G401 (cell line): ENCODE measurements around the gene GALNT15. TPM values are rescaled to one million over a fixed set of nuclear protein-coding genes. Genes with fewer than 3 reads are reported as not detected.

ENCODE experiments used
- DNase-seq: peaks from one replicate; pipeline ENCODE4 v3.0.0-alpha.2; 2015; ENCODE audit warnings: low spot score
- in situ Hi-C: cut with HindIII; loops from 2 replicates; pipeline ENCODE4 v1.10.0; 2016; ENCODE audit warnings: low sequenced_read_pairs, mixed read lengths
- total RNA-seq: library from RNA; depleted of rRNA; stranded (reverse); fragments of >200 nt; shearing (Covaris generic); gene quantifications from 2 replicates; pipeline ENCODE4 v1.2.3, GENCODE V29; 2014; rRNA removed

Gene GALNT15, protein sequence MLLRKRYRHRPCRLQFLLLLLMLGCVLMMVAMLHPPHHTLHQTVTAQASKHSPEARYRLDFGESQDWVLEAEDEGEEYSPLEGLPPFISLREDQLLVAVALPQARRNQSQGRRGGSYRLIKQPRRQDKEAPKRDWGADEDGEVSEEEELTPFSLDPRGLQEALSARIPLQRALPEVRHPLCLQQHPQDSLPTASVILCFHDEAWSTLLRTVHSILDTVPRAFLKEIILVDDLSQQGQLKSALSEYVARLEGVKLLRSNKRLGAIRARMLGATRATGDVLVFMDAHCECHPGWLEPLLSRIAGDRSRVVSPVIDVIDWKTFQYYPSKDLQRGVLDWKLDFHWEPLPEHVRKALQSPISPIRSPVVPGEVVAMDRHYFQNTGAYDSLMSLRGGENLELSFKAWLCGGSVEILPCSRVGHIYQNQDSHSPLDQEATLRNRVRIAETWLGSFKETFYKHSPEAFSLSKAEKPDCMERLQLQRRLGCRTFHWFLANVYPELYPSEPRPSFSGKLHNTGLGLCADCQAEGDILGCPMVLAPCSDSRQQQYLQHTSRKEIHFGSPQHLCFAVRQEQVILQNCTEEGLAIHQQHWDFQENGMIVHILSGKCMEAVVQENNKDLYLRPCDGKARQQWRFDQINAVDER
- total RNA-seq, result not detected in 2 replicates

GRCh38 chr3:16174389-16174788 is at the start of gene GALNT15:
GALNT15 (plus strand) TSS chr3:16174680; CDS start chr3:16175152, 472 bp downstream.
- DNase-seq, result peak; percentile 98
- in situ Hi-C loops, result no loop called here

DNA sequence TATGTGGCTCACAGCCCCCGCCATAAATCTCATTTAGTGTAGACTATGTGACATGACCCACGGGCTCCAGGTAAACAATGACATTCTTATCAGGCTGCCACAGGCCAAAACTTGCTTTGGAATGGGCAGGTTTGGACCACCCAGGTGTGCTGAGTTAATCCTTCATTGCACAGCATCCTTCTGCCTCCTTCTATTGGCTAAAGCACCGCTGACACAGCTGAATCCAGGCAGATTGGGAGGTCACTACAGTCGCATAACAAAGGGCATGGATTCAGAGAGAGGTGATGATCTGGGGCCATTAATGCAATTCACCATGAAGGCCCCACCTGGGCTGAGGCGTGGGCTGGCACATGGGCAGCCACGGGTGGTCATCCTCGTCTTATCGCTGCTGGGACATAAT is 47.8 kb upstream of the GALNT15 start:
- DNase-seq, result no peak
- in situ Hi-C loops, result no loop called here

- DNase-seq, result no peak
- in situ Hi-C loops, result no loop called here
These were observed 47.2 kb upstream of the GALNT15 start for GRCh38 chr3:16127249-16127648.

GRCh38 chr3:16130066-16130465 is 44.4 kb upstream of the GALNT15 start:
- no peak for DNase-seq
- in situ Hi-C loops, result no loop called here

GRCh38 chr3:16132190-16132589 is 42.3 kb upstream of the GALNT15 start:
- in situ Hi-C loops, result no loop called here
- no peak for DNase-seq

GRCh38 chr3:16132928-16133327 is 41.6 kb upstream of the GALNT15 start:
- peak; percentile 91 for DNase-seq
- in situ Hi-C loops, result no loop called here

GRCh38 chr3:16134173-16134928 is 40.1 kb upstream of the GALNT15 start:
- DNase-seq, result peak; percentile 44
- in situ Hi-C loops, result no loop called here

DNA sequence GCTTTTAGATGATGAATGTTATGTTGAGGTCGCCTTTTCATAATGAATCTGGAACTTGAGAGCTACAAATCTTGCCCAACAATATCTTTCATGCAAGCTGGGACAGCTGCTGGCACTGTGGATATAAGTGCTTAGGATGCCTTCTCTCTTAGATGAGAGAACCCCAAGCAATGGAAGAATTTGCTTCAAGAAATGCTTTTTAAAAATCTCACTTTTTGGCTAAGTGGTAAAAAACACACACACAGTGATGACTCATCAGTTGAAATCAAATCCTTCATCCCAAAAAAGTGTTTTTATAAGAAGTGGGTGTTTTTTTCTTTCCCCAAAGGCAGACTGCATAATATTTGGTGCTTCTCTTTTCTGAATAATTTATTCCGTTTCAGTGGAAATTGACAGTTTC is 38.4 kb upstream of the GALNT15 start:
- no peak for DNase-seq
- in situ Hi-C loops, result no loop called here

GRCh38 chr3:16137044-16137443 is 37.4 kb upstream of the GALNT15 start:
- in situ Hi-C loops, result no loop called here
- no peak for DNase-seq

- in situ Hi-C loops, result no loop called here
- DNase-seq, result no peak
These were observed 36.5 kb upstream of the GALNT15 start for GRCh38 chr3:16137977-16138376.

GRCh38 chr3:16140116-16140893 is 34.2 kb upstream of the GALNT15 start:
- in situ Hi-C loops, result no loop called here
- no peak for DNase-seq

- no peak for DNase-seq
- in situ Hi-C loops, result no loop called here
These were observed 33.6 kb upstream of the GALNT15 start for GRCh38 chr3:16140894-16141285.

DNA sequence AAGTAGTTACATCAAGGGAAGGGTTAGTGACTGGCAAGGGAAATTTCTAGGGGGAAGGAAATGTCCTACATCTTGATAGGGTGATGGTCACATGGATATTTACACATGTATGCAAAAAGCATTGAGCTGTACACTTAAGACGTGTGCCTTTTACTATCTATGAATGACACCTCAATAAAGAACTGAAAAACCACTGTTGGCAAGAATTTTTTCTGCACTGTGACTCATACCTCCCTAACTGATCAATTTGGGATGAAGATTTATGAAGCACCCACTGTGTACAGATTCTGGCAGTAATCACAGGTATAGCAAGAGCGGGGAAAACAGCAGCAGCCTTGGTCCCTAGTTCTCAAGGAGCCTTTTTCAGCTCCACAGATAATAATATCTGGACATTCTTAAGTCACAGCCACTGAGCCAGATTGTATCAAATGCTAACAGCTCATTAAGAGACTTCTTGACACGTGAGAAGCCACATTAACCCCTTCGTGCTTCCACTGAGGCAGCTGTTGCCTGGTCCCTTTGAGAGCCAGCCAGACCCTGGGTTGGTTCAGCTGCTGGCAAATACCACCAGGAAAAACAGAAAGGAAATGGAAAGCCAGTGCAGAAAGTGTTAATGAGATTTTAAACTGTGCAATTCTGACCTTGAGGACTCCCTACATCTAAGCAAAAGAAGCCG is 32.0 kb upstream of the GALNT15 start:
- in situ Hi-C loops, result no loop called here
- no peak for DNase-seq

DNA sequence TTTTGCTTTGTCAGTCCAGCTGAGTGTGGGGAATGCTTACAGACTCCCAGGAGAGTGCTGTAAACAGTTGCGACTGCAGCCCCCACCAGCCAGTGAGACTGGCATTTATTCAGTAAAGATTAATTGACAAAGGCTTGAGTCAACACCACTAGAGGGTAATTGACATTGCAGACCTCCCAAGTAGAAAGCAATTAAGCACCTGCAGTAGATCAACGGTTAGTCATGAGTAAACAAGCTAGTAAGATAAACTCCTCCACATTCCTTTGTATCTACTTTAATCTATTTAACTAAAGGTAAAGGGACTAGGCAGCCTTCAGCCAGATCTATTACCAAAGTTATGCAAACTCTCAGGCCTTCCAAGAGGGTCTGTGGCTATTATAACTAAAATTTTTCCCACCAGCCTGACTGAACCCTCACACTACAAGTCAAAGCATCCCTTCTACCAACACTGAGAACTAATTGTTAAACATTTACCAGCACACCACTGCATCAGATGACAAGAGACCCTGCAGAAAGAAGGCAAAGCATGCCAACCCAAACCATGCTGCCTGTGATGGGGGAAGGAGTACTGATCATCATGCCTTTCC is 30.5 kb upstream of the GALNT15 start:
- no peak for DNase-seq
- in situ Hi-C loops, result no loop called here

- in situ Hi-C loops, result no loop called here
- DNase-seq, result no peak
These were observed 29.3 kb upstream of the GALNT15 start for GRCh38 chr3:16145176-16145575.

GRCh38 chr3:16146015-16146730 is 28.3 kb upstream of the GALNT15 start:
- DNase-seq, result no peak

DNA sequence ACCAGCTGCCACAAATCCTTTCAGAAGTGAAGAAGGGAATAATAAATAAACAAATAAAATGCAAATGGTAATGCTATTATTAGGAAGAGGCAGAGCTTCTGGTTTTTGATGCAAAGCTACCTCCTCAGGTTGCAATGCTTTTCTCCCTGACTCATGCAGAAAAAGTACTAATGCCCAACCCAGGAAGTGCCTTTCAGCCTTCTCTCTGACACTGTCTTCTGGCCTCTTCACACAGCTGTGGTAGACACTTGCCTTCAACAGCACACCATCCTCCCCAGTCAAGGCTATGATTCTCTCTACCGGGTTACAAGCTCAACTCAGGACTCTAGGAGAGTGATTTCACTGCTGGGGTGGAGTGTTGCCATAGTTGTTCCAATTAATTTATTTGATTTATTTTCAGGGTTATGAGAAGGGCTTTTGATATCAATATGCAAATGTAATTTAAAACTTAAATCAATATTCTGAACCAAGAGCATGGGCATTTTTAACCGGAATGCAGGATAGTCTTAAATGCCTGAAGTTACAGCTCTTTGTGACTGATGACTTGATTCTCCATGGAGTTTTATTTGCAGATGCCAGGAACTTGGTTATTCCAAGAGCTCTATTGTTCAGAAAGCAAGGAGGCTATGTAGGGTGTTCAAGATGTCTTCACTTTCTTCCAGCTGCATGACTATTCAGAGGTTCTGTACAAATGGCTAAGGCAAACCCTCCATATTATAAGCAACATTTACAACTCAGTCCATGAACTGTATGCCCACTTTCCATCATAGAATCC is 27.1 kb upstream of the GALNT15 start:
- DNase-seq, result no peak
- in situ Hi-C loops, result no loop called here

More at GRCh38 chr3:16146015-16146730, 28.3 kb upstream of the GALNT15 start:
- in situ Hi-C loops, result no loop called here
